PC-3 (cell line): ENCODE results near the gene SPPL2C. TPM values are rescaled to one million over a fixed set of nuclear protein-coding genes. Genes with fewer than 3 reads are reported as not detected.

ENCODE experiments used
- ATAC-seq: fragments of 200-7000 bp; cut with Tn5 transposase; 2 replicates; pipeline ENCODE4 v1.9.1; 2020; ENCODE audit warnings: mild to moderate bottlenecking, moderate library complexity
- BruUV-seq: library from RNA; stranded (reverse); fragments of 400-500 nt; replicated peaks from 2 replicates; lab custom pipeline; 2021; lab: Mats Ljungman, UMichigan
- CTCF ChIA-PET: fragments of 300-600 bp; sonication (Branson Sonifier 250); formaldehyde crosslinking; loops from one replicate; lab custom pipeline; 2022; ENCODE audit warnings: antibody characterized with exemption; lab: Charles Lee
- POLR2A ChIA-PET: fragments of 300-600 bp; sonication (Branson Sonifier 250); formaldehyde crosslinking; loops from one replicate; lab custom pipeline; 2022; ENCODE audit warnings: antibody characterized with exemption; ENCODE audit not compliant: unreplicated experiment; lab: Charles Lee
- DNase-seq: peaks from one replicate; pipeline ENCODE4 v3.0.0-alpha.2; 2015
- H2AFZ ChIP-seq: fragments of 300-600 bp; sonication (generic); 2 replicates; pipeline ENCODE4 v1.6.0; 2016; ENCODE audit warnings: antibody characterized with exemption, low read length
- H3F3A ChIP-seq: fragments of 300-600 bp; sonication (generic); one replicate; pipeline ENCODE4 v1.6.0; 2017; ENCODE audit warnings: antibody characterized with exemption, low read length, control low read depth, mild to moderate bottlenecking; ENCODE audit not compliant: unreplicated experiment
- H3K27ac ChIP-seq: fragments of 300-600 bp; sonication (generic); 2 replicates; pipeline ENCODE4 v1.5.1; 2016; ENCODE audit warnings: mild to moderate bottlenecking, low read length
- H3K27me3 ChIP-seq: fragments of 300-600 bp; sonication (generic); 2 replicates; pipeline ENCODE4 v1.6.1; 2016; ENCODE audit warnings: low read length, mixed read lengths
- H3K36me3 ChIP-seq: fragments of 300-600 bp; sonication (generic); 2 replicates; pipeline ENCODE4 v1.6.1; 2016; ENCODE audit warnings: low read depth, mixed run types, low read length, mixed read lengths
- H3K4me1 ChIP-seq: fragments of 300-600 bp; sonication (generic); 2 replicates; pipeline ENCODE4 v1.5.1; 2016; ENCODE audit warnings: low read length; ENCODE audit not compliant: insufficient read depth
- H3K4me2 ChIP-seq: fragments of 300-600 bp; sonication (generic); 2 replicates; pipeline ENCODE4 v1.6.0; 2016; ENCODE audit warnings: low read length
- H3K4me3 ChIP-seq: fragments of 300-600 bp; sonication (generic); 2 replicates; pipeline ENCODE4 v1.5.1; 2016; ENCODE audit warnings: mild to moderate bottlenecking, low read length, mixed read lengths
- H3K79me2 ChIP-seq: fragments of 300-600 bp; sonication (generic); 2 replicates; pipeline ENCODE4 v1.6.1; 2017; ENCODE audit warnings: low read length, mixed read lengths
- H3K9ac ChIP-seq: fragments of 300-600 bp; sonication (generic); 2 replicates; pipeline ENCODE4 v1.6.0; 2016; ENCODE audit warnings: mild to moderate bottlenecking, low read length
- H3K9me2 ChIP-seq: fragments of 300-600 bp; sonication (generic); replicated peaks from 2 replicates; pipeline ENCODE4 v1.6.1; 2016; ENCODE audit warnings: mixed run types, low read length, mixed read lengths
- H3K9me3 ChIP-seq: fragments of 300-600 bp; sonication (generic); 2 replicates; pipeline ENCODE4 v1.6.1; 2016; ENCODE audit warnings: low read length, mixed read lengths
- H4K20me1 ChIP-seq: fragments of 300-600 bp; sonication (generic); 2 replicates; pipeline ENCODE4 v1.6.1; 2016; ENCODE audit warnings: low read length, mixed read lengths
- EZH2 ChIP-seq: fragments of 300-600 bp; sonication (generic); IDR thresholded peaks from one replicate; pipeline ENCODE4 v1.6.1; 2017; ENCODE audit warnings: antibody characterized with exemption, mild to moderate bottlenecking, low read length; ENCODE audit not compliant: unreplicated experiment
- EZH2phosphoT487 ChIP-seq: fragments of 300-600 bp; sonication (generic); IDR thresholded peaks from 2 replicates; pipeline ENCODE4 v1.6.1; 2018; ENCODE audit warnings: mild to moderate bottlenecking, antibody characterized with exemption, low read length, borderline replicate concordance
- intact Hi-C: fragments of 100-400 bp; cut with micrococcal nuclease; formaldehyde crosslinking; loops from 2 replicates; pipeline ENCODE4 v1.9.0; 2023
- total RNA-seq: library from RNA; depleted of rRNA; stranded (reverse); fragments of >200 nt; gene quantifications from 2 replicates; pipeline ENCODE4 v1.2.3, GENCODE V29; 2014
- TF ChIP-seq, protein P1 (sequence below): fragments of 300-600 bp; sonication (generic); conservative IDR thresholded peaks from 2 replicates; pipeline ENCODE4 v1.5.1; 2017; ENCODE audit warnings: antibody characterized with exemption, low read depth, mild to moderate bottlenecking, low read length

Gene SPPL2C
- total RNA-seq, 1 experiment from 2014 or later, result not detected

GRCh38 chr17:45828171-45828570 is 16.5 kb upstream of the SPPL2C start:
- intact Hi-C loops, result no loop called here

GRCh38 chr17:45828582-45829133 is 16.0 kb upstream of the SPPL2C start:
- Histone ChIP-seq H3K36me3 (no peaks in the 10 kb centered on the region), H3K9me3 (no peaks in the 10 kb centered on the region), H4K20me1 (no peaks in the 10 kb centered on the region), H3K9me2 (no peaks in the 10 kb centered on the region), H3K4me2 (no peak overlapping the region), H3K4me3 (no peak overlapping the region), H3K27ac (no peak overlapping the region), H3K4me1 (0 out of 2 replicates have a peak, but pooled peaks cover 4% of the 10 kb centered on the region), H3F3A (no peaks in the 10 kb centered on the region), H3K27me3 (0 out of 2 replicates have a peak, but pooled peaks cover 6% of the 10 kb centered on the region), H3K79me2 (no peaks in the 10 kb centered on the region), H3K9ac (no peak overlapping the region), H2AFZ (no peak overlapping the region)
- TF ChIP-seq, protein P1, sequence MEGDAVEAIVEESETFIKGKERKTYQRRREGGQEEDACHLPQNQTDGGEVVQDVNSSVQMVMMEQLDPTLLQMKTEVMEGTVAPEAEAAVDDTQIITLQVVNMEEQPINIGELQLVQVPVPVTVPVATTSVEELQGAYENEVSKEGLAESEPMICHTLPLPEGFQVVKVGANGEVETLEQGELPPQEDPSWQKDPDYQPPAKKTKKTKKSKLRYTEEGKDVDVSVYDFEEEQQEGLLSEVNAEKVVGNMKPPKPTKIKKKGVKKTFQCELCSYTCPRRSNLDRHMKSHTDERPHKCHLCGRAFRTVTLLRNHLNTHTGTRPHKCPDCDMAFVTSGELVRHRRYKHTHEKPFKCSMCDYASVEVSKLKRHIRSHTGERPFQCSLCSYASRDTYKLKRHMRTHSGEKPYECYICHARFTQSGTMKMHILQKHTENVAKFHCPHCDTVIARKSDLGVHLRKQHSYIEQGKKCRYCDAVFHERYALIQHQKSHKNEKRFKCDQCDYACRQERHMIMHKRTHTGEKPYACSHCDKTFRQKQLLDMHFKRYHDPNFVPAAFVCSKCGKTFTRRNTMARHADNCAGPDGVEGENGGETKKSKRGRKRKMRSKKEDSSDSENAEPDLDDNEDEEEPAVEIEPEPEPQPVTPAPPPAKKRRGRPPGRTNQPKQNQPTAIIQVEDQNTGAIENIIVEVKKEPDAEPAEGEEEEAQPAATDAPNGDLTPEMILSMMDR, result no peak; the same call in 1 of the 2 replicates
- TF ChIP-seq EZH2phosphoT487, result no peak
- no peak for TF ChIP-seq EZH2
- DNase-seq (peak; percentile 22), ATAC-seq (no peak; the same call in 1 of the 2 replicates)
- BruUV-seq, result no TSS peak
- intact Hi-C loops, result no loop called here
- POLR2A ChIA-PET, result interaction anchor here (0.7 kb wide), 1 partner anchor 32 kb away, joined by 4 read pairs; no protein-coding TSS in a partner anchor
- CTCF ChIA-PET, result no interaction called here

More at GRCh38 chr17:45828171-45828570, 16.5 kb upstream of the SPPL2C start:
- H3K27ac ChIP-seq, result no peak overlapping the region
- H3K9me2 ChIP-seq, result no peaks in the 10 kb centered on the region
- ChIA-PET POLR2A (no interaction called here), CTCF (no interaction called here)
- 0 out of 2 replicates have a peak, but pooled peaks cover 4% of the 10 kb centered on the region for H3K4me1 ChIP-seq
- no peak overlapping the region for H3K4me2 ChIP-seq
- no peak overlapping the region for H3K4me3 ChIP-seq
- no peaks in the 10 kb centered on the region for H3K9me3 ChIP-seq
- H3K79me2 ChIP-seq, result no peaks in the 10 kb centered on the region
- DNase-seq, result no peak
- no peaks in the 10 kb centered on the region for H4K20me1 ChIP-seq
- no peaks in the 10 kb centered on the region for H3F3A ChIP-seq
- TF ChIP-seq, protein P1, result no peak
- TF ChIP-seq EZH2 (no peak), EZH2phosphoT487 (no peak)
- H3K36me3 ChIP-seq, result no peaks in the 10 kb centered on the region
- no peak overlapping the region for H2AFZ ChIP-seq
- H3K27me3 ChIP-seq, result 0 out of 2 replicates have a peak, but pooled peaks cover 6% of the 10 kb centered on the region
- no TSS peak for BruUV-seq
- no peak for ATAC-seq
- H3K9ac ChIP-seq, result no peak overlapping the region

DNA sequence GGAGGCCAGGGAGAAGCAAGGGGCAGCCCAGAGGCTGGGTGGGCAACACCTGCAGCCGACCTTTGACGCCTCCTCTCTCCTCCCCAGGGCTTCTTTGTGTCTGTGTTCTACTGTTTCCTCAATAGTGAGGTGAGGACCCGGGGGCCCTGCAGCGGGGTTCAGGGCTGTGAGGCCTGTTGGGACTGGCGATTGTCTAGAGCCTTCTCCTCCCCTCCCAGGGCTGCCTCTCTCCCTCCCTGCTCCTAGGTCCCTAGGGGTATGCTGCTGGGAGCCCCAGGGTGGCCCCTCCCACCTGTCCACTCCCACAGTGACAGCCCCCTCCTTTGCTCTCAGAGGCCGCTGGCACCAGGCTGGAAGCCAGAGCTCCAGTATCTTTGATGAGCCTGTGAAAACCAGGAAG is 10.8 kb upstream of the SPPL2C start:
- POLR2A ChIA-PET, result no interaction called here
- intact Hi-C loops, result loop anchor here (5.0 kb wide), 1 partner anchor 617 kb away; no protein-coding TSS in a partner anchor
- DNase-seq (no peak), ATAC-seq (no peak)
- no peak overlapping the region for H3K4me2 ChIP-seq
- H4K20me1 ChIP-seq, result no peaks in the 10 kb centered on the region
- no peaks in the 10 kb centered on the region for H3K9me3 ChIP-seq
- no TSS peak for BruUV-seq
- H3K4me1 ChIP-seq, result 0 out of 2 replicates have a peak, but pooled peaks cover 4% of the 10 kb centered on the region
- no peak overlapping the region for H3K4me3 ChIP-seq
- TF ChIP-seq, protein P1, result no peak
- no peak for TF ChIP-seq EZH2
- no peak for TF ChIP-seq EZH2phosphoT487
- 0 out of 2 replicates have a peak, but pooled peaks cover 11% of the 10 kb centered on the region for H3K27me3 ChIP-seq
- no peaks in the 10 kb centered on the region for H3K9me2 ChIP-seq
- H3F3A ChIP-seq, result no peaks in the 10 kb centered on the region
- CTCF ChIA-PET, result no interaction called here
- no peak overlapping the region for H3K27ac ChIP-seq
- no peak overlapping the region for H3K9ac ChIP-seq
- H2AFZ ChIP-seq, result no peak overlapping the region
- H3K36me3 ChIP-seq, result no peaks in the 10 kb centered on the region
- no peaks in the 10 kb centered on the region for H3K79me2 ChIP-seq
